CD4-positive, alpha-beta T cell treated with Interleukin-6 at 100 ng/mL for 8 hours (primary cell): ENCODE data around the gene ADAMTSL2.

ENCODE experiments used
- DNase-seq: peaks from one replicate; pipeline ENCODE4 v3.0.0-alpha.2; 2020; ENCODE audit warnings: mixed read lengths, low spot score

The ADAMTSL2 gene

DNA sequence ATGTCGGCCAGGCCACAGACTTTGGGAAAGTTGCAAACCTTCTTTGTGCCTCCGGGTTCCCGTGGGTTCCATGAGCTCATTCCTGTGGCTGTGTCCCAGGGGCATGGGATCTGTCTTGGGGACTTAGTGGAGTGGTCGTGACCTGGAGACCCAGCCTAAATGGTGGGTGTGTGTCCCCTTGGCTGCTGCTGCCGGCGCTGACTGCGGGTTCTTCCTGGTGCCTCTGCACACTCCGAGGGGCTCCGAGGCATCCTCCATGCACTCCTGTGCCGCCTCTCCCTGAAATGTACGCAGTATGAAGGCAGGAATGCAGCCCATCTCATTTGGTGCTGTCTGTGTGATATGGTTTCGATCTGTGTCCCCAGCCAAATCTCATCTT, 34.6 kb upstream of the ADAMTSL2 start:
- DNase-seq = no peak

DNA sequence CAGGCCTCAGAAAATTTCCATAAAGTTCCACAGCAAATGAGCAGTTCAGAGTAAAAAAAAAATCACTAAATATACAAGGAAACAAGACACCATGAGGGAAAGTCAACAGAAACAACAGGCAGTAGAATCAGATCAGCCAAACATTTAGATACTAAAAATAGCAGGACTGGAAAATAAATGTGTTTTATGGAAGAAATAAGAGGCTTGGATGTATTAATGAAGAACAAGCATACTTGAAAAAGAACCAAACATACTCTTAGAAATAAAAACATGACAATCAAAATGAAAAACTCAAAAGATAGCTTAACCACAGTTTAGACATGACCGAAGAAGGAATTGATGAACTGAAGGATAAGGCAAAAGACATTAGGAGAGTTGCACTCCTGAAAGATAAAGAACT, 32.4 kb upstream of the ADAMTSL2 start:
- no peak for DNase-seq

DNA sequence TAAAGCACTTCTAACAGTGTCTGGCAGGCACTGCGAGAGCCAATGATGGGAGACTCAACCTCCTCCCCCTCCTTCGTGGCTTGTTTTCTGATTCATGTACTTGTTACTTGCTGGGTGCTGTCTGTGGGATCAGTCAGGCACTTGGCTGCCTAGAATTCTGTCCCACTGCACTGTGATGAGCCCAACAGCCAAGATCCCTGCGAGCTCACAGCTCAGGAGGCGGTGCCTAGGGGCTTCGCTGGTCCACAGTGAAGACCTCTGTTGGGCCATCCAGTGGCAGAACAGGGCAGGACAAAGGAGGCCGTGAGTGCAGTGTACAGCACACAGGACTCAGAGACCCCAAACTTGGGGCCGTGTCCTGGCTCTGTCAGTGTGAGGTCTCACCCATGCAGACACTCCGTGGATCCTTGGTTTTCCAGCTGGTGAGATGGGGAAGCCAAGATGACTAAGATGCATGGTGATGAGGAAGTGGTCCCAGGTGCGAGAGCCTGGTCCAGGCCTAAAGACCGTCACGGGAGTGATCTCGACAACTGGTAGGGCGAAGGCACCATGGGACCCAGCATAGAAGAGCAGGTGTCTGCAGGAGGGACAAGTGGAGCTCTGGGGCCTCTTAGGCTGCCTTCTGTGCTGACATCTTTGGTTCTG, 29.2 kb upstream of the ADAMTSL2 start:
- DNase-seq = no peak

DNA sequence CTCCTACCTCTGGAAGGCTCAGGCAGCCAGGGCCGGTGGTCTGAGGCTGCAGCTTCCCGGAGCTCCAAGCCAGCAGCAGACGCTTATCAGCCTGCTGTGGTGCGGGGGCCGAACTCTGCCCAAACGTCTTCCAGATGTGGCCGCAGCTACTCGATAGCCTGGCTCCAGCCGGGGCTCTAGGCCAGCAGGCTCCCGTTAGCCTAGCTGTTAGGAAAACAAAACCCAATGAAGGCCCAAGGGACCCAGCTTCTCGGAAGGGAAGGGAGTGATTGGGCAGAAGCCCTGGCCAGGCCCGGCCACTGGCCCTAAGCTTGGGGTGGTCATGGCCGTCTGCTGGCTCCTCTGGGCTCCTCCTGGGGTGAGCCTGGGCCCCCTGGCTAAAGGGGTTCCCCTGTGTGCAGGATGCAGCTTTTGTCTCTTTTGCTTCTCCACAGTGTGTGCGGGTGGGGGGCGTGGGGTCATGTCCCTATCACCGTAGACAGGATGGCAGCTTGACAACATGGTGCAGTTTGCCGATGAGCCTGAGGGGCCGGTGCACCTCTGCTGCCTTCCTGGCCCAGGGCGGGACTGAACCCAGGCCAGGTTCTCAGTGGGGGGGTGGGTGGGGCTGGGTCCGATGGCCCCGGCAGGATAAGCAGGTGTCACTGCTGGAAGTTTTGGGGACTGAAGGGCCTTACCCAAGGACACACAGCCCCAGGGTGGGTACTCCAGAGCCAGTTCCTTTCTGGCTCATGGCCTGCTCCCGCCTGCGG, 28.4 kb upstream of the ADAMTSL2 start:
- no peak for DNase-seq

DNA sequence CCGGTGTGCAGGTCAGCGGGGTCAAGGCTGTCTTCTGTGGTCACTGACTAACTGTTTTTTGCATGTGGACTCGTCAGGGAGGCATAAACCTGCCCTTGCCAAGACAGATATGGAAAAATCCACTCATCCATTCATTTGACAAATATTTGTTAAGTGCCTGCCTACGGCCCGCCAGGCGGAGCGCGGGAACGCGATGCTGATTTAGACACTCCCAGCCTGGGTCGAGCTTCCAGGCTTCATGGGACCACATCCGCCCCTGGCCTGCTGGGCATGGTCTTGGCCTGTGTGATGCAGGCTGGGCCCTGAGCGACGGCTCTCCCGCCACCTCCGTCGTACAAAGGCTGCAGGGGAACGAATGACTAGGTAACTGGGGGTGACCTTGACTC, 27.9 kb upstream of the ADAMTSL2 start:
- DNase-seq = no peak

DNA sequence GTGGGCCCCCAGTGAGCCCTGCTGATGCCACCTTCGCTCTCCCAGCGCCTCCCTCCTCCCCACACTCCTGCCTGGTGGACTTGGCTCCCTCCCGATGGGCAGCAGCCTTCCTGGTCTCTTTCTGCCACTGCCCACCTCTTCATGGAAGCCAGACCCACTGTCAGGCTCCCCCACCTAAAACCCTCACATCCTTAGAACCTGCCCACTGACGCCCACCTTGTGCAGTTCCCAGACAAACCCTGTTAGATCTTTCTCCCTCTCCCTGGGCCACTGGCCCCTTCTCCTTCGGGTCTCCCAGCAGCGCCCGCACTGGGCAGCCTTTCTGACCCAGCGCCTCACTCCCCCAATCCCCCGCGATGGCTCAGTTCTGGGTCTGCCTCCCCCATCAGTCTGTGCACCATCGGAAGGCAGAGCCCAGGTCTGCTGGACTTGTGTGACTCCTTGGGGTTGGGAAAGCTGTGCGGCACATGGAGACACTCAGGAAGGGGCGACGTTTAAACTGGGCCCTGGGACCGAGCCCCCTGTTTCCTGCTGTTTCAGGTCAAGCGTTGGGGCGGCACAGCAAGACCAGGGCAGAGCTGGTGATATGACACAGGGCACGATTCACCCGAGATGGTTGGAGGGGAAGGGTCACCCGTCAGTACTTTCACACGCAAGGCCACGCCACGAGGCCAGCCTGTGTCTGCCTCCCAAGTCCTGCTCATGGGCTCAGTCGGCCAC, 27.1 kb upstream of the ADAMTSL2 start:
- no peak for DNase-seq

DNA sequence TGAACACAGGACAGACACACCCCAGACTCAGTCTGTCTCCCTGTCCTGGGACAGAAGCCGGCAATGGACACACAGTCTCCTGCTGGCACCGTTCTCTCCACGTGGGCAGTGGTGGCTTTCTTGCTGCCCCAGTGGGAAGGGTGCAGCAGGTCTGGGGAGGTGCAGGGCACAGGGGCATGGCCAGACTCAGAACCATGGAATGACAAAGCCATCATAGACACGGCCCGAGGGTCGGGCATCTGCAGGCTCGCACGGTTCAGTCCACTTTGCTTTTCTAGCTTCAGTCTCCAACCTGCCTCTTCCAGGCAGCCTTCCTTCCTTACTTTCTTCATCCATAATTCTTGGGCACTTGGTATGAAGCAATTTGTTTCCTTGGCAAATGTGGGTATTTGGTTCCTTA, 26.5 kb upstream of the ADAMTSL2 start:
- no peak for DNase-seq

DNA sequence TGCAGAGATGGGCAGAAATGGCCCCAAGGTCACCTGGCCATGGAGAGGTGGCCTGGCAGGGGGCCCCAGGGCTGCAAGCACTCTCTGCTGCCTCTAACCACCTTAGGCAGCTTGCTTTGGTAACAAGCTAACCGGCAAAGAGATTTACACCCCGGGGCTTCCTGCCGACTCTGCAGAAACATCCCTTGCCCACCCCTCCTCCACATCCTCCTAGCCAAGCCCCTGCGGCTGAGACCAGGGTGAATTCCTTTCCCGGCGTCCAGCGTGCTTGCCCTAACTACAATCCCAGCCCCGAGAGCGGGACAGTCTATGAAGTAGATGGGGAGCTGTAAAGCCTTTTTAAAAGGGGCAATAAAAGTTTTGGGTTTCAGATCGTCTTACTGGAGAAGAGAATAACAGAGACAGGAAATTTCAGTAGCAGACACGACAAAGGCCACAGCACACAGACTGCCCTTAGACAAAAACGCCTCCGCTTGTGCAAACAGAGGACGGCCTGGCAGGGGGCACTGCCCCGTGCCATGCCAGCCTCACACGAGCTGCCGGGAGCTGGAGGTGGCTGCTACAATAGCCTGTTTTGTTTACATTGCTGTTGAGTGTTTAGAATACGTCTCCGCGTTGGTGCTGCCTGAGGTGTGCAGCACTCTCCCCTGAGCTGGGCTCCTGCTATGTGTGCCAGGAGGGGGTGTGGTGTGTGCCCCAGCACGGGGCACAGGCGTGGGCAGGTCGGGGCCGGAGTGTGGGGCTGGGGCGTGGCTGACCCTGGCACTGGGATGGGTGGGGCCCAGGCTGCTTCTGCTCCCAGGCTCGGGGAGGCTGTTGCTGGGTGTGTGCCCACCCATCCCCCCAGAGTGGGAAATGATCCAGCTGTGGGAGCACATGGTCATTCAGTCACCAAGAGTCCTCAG, 25.1 kb upstream of the ADAMTSL2 start:
- DNase-seq = peak; percentile 54

DNA sequence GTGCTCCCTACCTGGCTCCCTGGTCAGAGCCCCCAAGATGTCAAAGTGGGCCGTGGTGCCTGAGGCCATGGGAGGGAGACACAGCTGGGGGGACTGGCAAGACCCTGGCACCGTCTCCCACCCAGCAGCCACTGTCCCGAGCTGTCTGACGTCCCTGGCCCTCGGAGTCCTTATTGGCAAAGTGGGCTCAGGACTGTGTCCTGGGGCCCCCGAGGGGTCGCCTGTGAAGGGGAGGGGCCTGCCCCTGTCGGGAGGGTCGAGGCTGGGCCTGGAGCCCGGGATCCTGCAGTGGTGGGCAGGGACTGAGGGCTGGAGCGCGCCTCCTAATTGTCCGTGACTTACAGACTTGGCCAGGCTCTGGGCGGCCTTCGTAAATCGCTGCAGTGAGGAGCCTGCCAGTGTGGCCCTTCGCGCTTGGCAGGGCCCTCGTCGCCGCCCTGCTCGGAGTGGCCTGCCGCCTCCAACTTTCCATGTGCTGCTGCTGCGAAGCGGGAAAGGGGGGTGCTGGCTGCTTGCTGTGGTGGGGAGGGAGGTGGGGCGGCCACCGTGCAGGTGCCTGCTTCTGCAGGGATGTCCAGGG, 23.5 kb upstream of the ADAMTSL2 start:
- DNase-seq = no peak

DNA sequence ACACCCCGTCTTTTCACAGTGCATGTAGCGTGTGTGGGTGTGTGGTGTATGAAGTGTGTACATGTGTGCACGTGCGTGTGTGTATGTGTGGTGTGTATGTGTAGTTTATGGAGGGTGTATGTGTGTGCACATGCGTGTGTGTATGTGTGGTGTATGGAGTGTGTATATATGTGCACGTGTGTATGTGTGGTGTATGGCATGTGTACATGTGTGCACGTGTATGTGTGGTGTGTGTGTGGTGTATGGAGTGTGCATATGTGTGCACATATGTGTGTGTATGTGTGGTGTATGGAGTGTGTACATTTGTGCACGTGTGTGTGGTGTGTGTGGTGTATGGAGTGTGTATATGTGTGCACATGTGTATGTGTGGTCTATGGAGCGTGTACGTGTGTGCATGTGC, 22.9 kb upstream of the ADAMTSL2 start:
- no peak for DNase-seq

DNA sequence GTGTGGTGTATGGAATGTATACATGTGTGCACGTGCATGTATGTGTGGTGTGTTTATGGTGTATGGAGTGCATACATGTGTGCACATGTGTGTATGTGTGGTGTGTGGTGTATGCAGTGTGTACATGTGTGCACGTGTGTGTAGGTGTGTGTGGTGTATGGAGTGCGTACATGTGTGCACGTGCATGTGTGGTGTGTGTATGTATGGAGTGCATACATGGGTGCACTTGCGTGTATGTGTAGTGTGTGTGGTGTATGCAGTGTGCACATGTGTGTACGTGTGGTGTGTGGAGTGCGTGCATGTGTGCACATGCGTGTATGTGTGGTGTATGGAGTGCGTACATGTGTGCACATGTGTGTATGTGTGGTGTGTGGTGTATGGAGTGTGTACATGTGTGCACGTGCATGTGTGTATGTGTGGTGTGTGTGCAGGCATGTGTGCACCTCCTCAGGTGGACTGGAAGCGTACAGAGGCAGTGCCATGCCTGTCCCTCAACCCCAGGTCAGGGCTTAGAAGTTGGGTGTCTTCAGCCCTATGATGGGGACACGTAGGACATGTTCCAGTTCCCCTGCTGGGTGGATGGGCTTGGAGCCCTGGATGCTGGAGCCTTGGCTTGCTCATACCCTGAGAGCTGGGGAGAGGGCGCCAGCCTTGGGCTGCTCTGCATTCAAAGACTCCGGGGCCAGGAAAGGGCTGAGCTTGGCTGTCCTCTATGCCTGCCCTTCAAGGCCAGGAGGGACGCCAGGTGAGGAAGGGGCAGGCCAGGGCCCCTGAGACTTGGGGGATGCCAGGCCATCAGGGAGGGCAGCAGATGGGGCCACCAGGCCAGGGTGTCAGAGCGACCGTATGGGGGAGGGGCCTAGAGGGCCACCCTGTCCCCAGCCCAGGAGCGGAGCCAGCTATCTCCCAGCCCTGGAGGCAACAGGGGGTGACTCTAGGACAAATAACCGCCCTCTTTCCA, 22.0 kb upstream of the ADAMTSL2 start:
- DNase-seq = no peak

DNA sequence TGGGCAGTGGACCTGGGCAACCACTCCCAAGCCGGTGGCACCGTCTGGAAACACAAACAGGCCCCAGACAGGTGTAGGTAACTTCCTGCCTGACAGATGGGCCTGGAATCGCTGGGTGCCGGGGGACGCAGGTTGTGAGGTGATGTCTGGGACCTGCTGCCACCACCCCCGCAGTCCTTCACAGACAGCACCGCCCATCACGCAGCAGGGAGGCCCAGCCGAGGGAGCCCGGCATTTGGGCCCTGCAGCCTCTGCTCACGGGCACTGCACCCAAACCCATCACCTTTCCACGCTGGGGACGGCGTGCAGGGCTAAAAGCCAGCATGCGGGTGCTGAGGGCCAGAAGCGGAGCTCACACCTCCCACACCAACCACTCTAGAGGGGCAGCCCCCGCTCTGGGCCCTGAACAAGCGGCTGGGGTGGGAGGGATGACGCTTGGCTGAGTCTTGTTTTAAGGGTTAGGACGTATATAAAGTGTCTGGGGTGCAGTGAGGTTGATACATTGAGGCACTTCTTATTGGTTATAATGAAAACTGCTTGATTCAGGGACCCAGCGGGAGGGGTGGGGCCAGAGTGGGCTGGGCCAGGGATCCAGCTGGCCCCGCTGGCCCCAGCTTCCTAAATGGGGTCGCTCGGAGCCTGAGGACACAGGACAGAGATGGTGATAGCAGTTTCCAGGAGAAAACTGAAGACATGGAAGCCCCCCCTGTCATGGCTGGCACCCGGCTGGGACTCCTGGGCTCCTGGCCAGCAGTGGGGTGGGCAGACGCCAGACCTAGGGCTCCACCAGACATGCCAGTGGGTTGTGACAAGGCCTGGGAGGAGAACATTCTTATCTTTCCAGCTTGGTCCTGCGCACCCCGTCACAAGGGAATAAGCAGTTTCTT, 21.0 kb upstream of the ADAMTSL2 start:
- no peak for DNase-seq

DNA sequence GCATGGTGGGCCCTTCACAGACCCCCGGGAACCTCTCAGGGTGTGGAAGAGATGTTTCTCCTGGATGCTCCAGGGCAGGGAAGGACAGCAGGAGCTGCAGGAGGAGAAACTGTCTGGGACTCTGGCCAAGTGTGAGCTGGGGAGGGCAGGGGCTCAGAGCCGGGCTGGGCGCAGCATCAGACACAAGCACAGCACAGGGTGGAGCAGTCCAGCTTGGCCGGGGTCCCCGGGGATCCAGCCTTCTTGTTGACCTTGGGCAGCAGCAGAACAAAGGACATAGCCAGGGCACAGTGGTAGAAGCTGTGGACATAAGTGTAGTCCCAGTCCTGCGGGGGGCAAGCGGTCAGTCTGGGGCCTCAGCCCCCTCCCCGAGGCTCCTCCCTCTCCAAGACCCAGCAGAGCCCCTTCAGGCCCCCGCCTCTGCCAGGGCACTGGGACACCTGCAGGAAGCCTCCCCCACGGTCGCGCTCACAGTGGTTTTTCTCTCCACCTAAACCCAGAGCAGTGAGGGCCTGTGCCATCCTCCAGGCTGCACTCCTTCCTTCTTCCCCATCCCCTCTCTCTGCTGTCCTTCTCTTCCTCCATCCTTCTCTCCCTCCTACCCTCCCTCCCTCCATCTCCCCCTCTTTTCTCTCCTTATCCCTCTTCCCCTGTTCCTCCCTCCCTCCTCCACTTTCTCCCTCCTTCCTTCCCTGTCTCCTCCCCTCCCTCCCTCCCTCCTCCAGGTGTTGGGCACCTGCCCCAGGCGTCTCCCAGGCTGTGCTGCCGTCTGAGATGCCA, 19.9 kb upstream of the ADAMTSL2 start:
- DNase-seq = no peak

DNA sequence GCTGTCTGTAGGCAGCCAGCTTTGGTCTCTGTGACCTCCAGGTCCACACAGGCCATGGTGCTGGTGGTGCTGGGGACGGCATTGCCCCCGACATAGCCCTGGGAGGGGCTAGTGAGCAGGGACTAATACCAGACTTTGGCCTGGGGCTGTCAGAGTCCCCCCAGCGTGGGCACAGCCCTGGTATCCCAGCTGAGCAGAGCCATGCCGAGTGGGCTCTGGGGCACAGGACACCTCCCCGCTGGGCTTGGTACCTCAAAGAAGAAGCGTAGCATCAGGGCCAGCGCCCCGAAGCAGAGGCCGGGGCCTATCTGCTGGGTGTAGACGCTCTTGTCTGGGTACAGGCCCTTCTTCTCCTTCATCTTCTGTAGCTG, 19.3 kb upstream of the ADAMTSL2 start:
- no peak for DNase-seq

DNA sequence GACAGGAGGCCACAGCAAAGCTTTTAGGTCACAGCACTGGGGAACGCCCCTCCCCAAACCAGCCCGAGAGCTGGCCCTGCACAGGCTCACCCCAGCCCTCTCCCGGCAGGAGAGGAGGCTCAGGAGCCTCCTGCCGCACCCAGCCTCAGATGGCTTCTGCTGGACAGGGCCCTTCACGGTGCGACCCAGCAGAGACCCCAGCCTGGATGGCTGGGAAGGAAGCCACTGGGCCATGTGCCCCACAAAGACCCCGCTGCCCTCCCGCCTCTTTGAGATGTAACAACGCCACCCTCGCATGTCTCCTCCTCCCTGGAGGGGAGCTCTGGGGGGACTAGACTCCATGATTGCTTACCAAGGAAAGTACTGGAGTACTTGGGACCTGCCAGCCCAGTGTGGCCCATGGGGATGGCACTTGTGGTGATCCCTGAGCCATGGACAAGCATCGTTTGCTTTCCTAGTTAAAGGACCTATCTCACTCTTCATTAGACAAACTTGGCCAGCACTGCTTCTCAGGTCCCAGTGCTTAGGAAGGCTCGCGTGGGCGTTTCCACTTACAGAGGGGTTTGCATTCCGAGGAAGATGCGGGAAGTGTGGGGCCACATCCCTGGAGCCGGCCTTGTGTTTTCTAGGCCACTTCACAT, 18.8 kb upstream of the ADAMTSL2 start:
- DNase-seq = no peak

DNA sequence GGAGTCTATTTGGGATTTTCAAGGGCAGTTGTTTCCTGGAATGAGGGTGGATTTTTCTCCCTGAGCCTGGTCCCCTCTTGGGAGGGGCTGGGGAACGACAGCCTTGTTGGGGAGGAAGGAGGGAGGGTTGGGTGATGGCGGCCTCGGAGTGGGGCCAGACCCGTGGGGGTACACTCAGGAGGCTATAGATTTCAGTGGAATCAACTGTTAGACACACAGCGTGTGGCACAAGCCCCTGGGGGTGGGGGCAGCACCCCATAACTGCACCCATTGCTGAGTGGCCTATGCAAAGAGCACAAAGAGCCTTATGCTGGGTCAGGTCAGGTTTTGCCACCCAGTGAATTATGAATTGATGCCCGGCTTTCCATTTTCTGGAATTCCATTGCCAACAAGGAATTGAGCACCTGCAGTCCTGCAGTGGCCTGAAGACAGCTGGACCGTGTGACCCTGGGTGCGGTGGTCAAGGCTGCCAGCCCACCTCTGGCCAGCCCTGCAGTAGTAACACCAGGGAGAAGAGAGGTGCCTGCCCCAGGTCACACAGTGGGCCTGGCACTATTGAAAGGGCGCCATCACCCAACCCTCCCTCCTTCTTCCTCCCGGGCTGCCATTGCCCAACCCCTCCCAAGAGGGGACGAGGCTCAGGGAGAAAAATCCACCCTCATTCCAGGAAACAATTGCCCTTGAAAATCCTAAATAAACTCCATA, 18.1 kb upstream of the ADAMTSL2 start:
- DNase-seq = no peak

DNA sequence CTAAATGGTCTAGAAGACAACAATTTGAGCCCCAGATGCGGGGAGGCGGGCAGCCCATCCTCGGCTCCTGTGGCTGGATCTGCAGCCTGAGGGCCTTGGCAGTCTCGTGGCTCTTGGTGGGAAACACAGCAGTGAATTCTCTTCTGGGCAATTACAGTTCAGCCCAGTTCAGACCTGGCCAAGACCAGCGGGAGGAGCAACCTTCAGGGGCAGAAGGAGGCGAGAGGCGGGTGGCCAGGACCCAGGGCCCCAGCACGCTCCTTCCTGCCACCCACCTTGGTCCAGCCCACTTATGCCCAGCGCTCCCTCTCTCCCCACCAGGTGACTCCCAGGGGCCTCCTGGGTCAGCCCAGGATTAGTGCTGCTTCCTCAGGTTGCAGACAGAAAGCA, 17.5 kb upstream of the ADAMTSL2 start:
- no peak for DNase-seq

DNA sequence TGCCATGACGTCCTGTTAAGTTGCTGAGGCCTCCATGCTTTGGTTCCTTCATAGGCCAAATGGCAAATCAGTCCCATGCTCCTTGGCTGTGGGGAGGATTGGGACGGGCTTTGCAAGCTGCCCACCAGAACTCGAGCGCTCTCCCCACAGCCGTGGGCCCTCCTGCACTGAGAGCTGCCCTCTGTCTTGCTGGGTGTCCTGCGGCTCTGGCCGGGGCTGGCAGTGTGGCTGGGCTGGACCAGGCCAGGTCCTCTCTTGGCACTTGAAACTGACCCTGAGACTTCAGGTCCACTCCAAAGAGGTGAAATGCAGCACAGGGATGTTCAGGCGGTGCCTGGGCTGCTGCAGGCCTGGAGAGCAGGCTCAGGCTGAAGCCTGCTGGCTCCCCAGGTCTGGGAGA, 16.8 kb upstream of the ADAMTSL2 start:
- no peak for DNase-seq
